Fibroblast of mammary gland (primary cell): Measurements from ENCODE around the gene PDS5B.

ENCODE experiments used
- DNase-seq: peaks from one replicate; pipeline ENCODE4 v3.0.0-alpha.2; 2010; ENCODE audit warnings: low read depth
- H3K4me3 ChIP-seq: 2 replicates; pipeline ENCODE4 v1.5.1; 2011; ENCODE audit warnings: low read depth, mild to moderate bottlenecking, low read length, moderate library complexity; ENCODE audit not compliant: control insufficient read depth
- CTCF ChIP-seq: conservative IDR thresholded peaks from 2 replicates; pipeline ENCODE4 v1.5.1; 2011; ENCODE audit warnings: low read depth, low read length, inconsistent platforms; ENCODE audit not compliant: control insufficient read depth, insufficient read depth

The PDS5B gene

GRCh38 chr13:32737679-32738078 is 151.4 kb downstream of the PDS5B start:
- no peak for DNase-seq
- TF ChIP-seq CTCF, result no peak
- H3K4me3 ChIP-seq, result peak overlapping the region; percentile 34

GRCh38 chr13:32745509-32745908 is 159.3 kb downstream of the PDS5B start:
- no peak for DNase-seq
- no peak for TF ChIP-seq CTCF

GRCh38 chr13:32746474-32746873 is 160.2 kb downstream of the PDS5B start:
- DNase-seq, result no peak
- H3K4me3 ChIP-seq, result no peak overlapping the region
- no peak for TF ChIP-seq CTCF

More at GRCh38 chr13:32745509-32745908, 159.3 kb downstream of the PDS5B start:
- H3K4me3 ChIP-seq, result no peak overlapping the region

GRCh38 chr13:32748305-32748704 is 162.1 kb downstream of the PDS5B start:
- no peak for DNase-seq
- no peak for TF ChIP-seq CTCF
- H3K4me3 ChIP-seq, result no peak overlapping the region

GRCh38 chr13:32751340-32751739 is 165.1 kb downstream of the PDS5B start:
- DNase-seq, result no peak
- no peak for TF ChIP-seq CTCF
- H3K4me3 ChIP-seq, result no peak overlapping the region

- DNase-seq, result no peak
- TF ChIP-seq CTCF, result no peak
- H3K4me3 ChIP-seq, result no peak overlapping the region
Observed at GRCh38 chr13:32752311-32752710, 166.1 kb downstream of the PDS5B start.

GRCh38 chr13:32752997-32753606 is 166.8 kb downstream of the PDS5B start:
- no peak overlapping the region for H3K4me3 ChIP-seq
- DNase-seq, result no peak
- TF ChIP-seq CTCF, result no peak
